Erythroblast (primary cell): ENCODE measurements around the gene FOXRED1.

Experiments used
- GATA1 ChIP-seq: IDR thresholded peaks from 2 replicates; pipeline ENCODE4 v1.6.1; 2011; ENCODE audit warnings: low read depth, mild to moderate bottlenecking, control low read depth, low read length, moderate library complexity
- POLR2A ChIP-seq: IDR thresholded peaks from 2 replicates; pipeline ENCODE4 v1.6.1; 2011; ENCODE audit warnings: mild to moderate bottlenecking, low read length

DNA sequence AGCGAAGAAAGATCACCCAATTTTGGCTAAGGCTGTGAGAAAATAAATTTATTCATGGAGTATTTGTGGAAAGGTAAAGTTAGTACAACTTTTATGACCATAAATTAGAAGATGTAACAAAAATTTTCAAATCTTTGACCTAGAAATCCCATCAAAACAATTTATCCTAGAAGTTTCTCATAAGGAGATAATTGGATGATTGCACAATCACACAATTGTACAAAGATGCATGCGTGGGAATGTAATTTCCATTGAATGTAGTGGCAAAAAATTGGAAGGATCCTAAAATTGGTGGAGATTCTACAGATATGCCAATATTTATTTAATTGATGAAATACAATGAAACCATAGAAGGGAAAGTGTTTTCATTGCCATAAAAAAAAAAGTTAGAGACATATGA lies 11.8 kb upstream of the FOXRED1 start:
- TF ChIP-seq POLR2A (no peak), GATA1 (no peak)
